GM19395 (cell line): Measurements from ENCODE around the gene RAD23A.

Source experiments
- ATAC-seq: cut with Tn5 transposase; IDR thresholded peaks from one replicate; pipeline ENCODE4 v1.9.1; 2021; ENCODE audit warnings: mild to moderate bottlenecking, moderate library complexity; ENCODE audit not compliant: unreplicated experiment

Gene RAD23A

GRCh38 chr19:12983542-12984142, 38.0 kb downstream of the RAD23A start:
- no peak for ATAC-seq

- ATAC-seq: no peak
Observed at GRCh38 chr19:12984143-12984627, 38.5 kb downstream of the RAD23A start.

- no peak for ATAC-seq
Observed at GRCh38 chr19:12984683-12985048, 39.0 kb downstream of the RAD23A start.

GRCh38 chr19:12985049-12985776, 39.6 kb downstream of the RAD23A start:
- ATAC-seq: no peak

- ATAC-seq: no peak
Observed at GRCh38 chr19:12986726-12987125, 41.1 kb downstream of the RAD23A start.

GRCh38 chr19:12987190-12987589, 41.5 kb downstream of the RAD23A start:
- no peak for ATAC-seq

GRCh38 chr19:12987781-12988180, 42.1 kb downstream of the RAD23A start:
- ATAC-seq: no peak

- ATAC-seq: no peak
Observed at GRCh38 chr19:12990431-12990830, 44.8 kb downstream of the RAD23A start.

- ATAC-seq: no peak
Observed at GRCh38 chr19:12990853-12991252, 45.2 kb downstream of the RAD23A start.

GRCh38 chr19:12991296-12991695, 45.6 kb downstream of the RAD23A start:
- no peak for ATAC-seq

- no peak for ATAC-seq
Observed at GRCh38 chr19:12992729-12993128, 47.1 kb downstream of the RAD23A start.

GRCh38 chr19:12993562-12993961, 47.9 kb downstream of the RAD23A start:
- no peak for ATAC-seq

- no peak for ATAC-seq
Observed at GRCh38 chr19:12994701-12995595, 49.3 kb downstream of the RAD23A start, which contains the start of gene NFIX. NFIX (plus strand) TSS chr19:12995475; CDS start chr19:12995838, 363 bp downstream.

- no peak for ATAC-seq
Observed at GRCh38 chr19:12995596-12996405, 50.1 kb downstream of the RAD23A start.

- no peak for ATAC-seq
Observed at GRCh38 chr19:12996406-12997094, 50.9 kb downstream of the RAD23A start.

GRCh38 chr19:12997179-12997966, 51.7 kb downstream of the RAD23A start:
- no peak for ATAC-seq

- ATAC-seq: no peak
Observed at GRCh38 chr19:12997967-12998940, 52.6 kb downstream of the RAD23A start.

GRCh38 chr19:13001166-13001501, 55.5 kb downstream of the RAD23A start:
- ATAC-seq: no peak
